Erythroblast (primary cell): ENCODE results near the gene PRKG1.

ENCODE experiments used
- DNase-seq, 2 experiments: peaks; one replicate each; lab custom pipeline; 2025; lab: John Stamatoyannopoulos, UW
- GATA1 ChIP-seq: IDR thresholded peaks from 2 replicates; pipeline ENCODE4 v1.6.1; 2011; ENCODE audit warnings: low read depth, mild to moderate bottlenecking, control low read depth, low read length, moderate library complexity
- POLR2A ChIP-seq: IDR thresholded peaks from 2 replicates; pipeline ENCODE4 v1.6.1; 2011; ENCODE audit warnings: mild to moderate bottlenecking, low read length

PRKG1 gene

GRCh38 chr10:52040486-52040885, 966.2 kb downstream of the PRKG1 start:
- no peak for DNase-seq
- TF ChIP-seq GATA1, result no peak
- TF ChIP-seq POLR2A, result no peak

DNA sequence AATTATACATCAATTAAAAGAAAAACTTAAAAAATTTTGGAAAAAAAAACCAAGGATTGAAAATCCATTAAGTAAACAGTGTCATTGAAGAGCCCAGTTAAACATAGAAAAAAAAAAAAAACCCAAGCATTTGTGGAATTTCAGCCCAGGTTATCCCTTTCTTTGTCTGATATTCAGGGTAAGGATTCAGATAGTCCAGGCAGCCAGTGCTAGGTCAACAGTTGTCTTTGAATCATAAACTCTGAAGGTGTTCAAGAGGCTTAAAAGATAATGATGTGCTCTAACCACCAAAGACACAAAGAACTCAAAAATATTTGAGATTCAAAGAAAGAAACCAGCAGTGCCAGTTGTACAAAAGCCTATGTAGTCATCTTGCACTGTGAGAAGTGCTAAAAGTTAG, 969.5 kb downstream of the PRKG1 start:
- no peak for TF ChIP-seq POLR2A
- no peak for DNase-seq

DNA sequence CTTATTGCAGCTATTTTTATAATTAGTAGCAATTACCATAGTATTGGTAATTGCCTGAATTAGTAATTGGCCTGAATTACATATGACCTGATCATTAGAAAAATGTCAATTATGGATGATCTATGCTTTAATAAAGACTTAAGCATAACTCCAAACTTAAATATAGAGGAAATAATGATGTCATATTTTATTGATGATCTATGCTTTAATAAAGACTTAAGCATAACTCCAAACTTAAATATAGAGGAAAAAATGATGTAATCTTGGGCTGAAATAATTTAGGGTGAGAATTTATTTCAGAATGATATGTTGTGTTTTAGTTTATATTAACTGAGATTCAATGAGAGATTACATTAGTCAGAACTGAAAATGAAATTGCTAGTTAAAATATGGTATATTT, 973.8 kb downstream of the PRKG1 start:
- no peak for TF ChIP-seq POLR2A
- TF ChIP-seq GATA1, result no peak

GRCh38 chr10:52050429-52051047, 976.3 kb downstream of the PRKG1 start:
- DNase-seq, result no peak
- TF ChIP-seq POLR2A (no peak), GATA1 (no peak)

More for the DNA sequence above, 973.8 kb downstream of the PRKG1 start:
- no peak for DNase-seq

GRCh38 chr10:52053497-52053896, 979.2 kb downstream of the PRKG1 start:
- DNase-seq, result no peak
- TF ChIP-seq POLR2A, result no peak
- no peak for TF ChIP-seq GATA1

GRCh38 chr10:52056291-52056690, 982.0 kb downstream of the PRKG1 start:
- TF ChIP-seq POLR2A, result no peak
- no peak for TF ChIP-seq GATA1
- DNase-seq, result no peak

DNA sequence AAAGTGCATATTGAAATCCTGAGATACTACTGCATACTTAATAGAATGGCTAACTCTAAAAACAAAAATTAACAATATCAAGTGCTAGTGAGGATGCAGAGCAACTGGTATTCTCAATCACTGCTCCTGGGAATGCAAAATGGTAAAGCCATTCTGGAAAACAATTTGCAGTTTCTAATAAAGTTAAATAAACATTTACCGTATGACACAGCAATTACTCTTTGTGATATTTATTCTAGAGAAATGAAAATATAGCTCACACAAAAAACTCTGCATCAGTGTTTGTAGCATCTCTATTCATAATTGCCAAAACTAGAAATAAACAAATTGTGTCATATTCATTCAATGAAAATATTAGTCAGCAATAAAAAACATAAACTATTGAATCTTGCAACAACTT, 984.8 kb downstream of the PRKG1 start:
- TF ChIP-seq POLR2A (no peak), GATA1 (no peak)
- no peak for DNase-seq

- DNase-seq, result no peak
Observed at GRCh38 chr10:52063159-52063558, 988.9 kb downstream of the PRKG1 start.

DNA sequence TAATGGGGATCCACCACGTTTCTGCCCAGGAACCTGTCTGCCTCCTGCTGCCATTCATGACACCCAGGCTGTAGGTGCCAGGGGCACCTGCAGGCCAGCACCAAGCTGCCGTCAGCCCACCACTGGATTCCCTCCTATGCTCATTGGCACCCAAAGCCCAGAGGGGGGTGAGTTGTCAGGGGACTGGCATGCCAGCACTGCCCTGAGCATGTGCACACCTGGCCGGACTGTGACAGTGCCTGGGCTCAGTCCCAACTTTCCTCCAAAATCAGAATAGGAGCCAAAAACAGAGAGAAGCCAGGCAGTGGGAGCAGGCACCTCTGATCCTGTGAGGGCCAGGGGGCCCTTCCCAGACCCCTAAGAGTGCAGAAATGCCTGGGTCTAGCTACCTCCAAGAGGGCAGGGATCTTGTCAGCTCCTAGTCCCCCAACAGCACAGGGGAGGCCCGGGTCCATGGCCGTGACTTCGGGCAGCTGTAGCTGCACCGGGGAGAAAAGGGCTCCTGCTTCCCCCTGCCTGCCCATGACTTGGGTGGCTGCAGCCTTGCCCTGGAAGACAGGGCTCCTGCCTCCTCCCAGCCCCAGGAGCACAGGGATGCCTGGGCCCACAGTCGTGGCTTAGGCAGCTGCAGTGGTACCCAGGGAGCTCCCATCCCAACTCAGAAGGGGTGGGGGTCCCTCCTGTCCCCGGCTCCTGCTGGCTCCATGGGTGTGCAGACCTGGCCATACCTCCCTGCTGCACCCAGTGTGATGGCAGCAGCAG, 990.0 kb downstream of the PRKG1 start:
- DNase-seq, result no peak
- TF ChIP-seq POLR2A (no peak), GATA1 (no peak)

More at GRCh38 chr10:52063159-52063558, 988.9 kb downstream of the PRKG1 start:
- TF ChIP-seq GATA1, result no peak
- no peak for TF ChIP-seq POLR2A

GRCh38 chr10:52066383-52066782, 992.1 kb downstream of the PRKG1 start:
- DNase-seq, result peak in 1 of 2 experiments; percentile 1
- no peak for TF ChIP-seq GATA1
- TF ChIP-seq POLR2A, result no peak

DNA sequence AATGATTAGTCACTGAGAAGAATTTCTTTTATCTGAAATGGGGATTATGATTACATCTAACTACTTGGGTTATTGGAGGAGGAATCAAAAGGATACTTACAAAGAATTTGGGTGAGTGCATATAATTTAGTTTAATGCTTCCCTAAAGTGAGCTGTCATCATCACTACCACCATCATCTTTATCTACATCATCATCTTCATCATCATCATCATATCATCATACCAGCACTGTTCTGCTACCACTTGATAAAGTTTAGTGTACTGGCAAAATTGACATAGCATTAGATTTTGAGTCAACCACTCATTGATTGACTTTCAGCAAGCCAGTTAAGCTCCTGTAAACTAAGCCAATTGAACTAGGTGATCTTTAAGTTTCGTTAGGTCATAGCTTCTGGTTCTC, 994.2 kb downstream of the PRKG1 start:
- no peak for DNase-seq
- TF ChIP-seq GATA1 (no peak), POLR2A (no peak)

GRCh38 chr10:52071814-52072213, 997.5 kb downstream of the PRKG1 start:
- DNase-seq, result no peak
- TF ChIP-seq POLR2A (no peak), GATA1 (no peak)

- no peak for DNase-seq
- TF ChIP-seq POLR2A, result no peak
- TF ChIP-seq GATA1, result no peak
Observed at GRCh38 chr10:52074505-52075026, 1000.3 kb downstream of the PRKG1 start.

- no peak for DNase-seq
- TF ChIP-seq GATA1 (no peak), POLR2A (no peak)
Observed at GRCh38 chr10:52077814-52078213, 1003.5 kb downstream of the PRKG1 start.
